Ishikawa (cell line): ENCODE results near the gene NOP14.

Source experiments
- CEBPB ChIP-seq: IDR thresholded peaks from 2 replicates; pipeline ENCODE4 v1.6.1; 2012
- CREB1 ChIP-seq: IDR thresholded peaks from 2 replicates; pipeline ENCODE4 v1.6.1; 2012; ENCODE audit warnings: low read depth
- EGR1 ChIP-seq: IDR thresholded peaks from 2 replicates; pipeline ENCODE4 v1.6.1; 2012
- EP300 ChIP-seq: IDR thresholded peaks from 2 replicates; pipeline ENCODE4 v1.6.1; 2012; ENCODE audit warnings: borderline replicate concordance
- FOXM1 ChIP-seq: IDR thresholded peaks from 2 replicates; pipeline ENCODE4 v1.6.1; 2012; ENCODE audit warnings: low read depth, borderline replicate concordance
- MAX ChIP-seq: IDR thresholded peaks from 2 replicates; pipeline ENCODE4 v1.6.1; 2012
- NFIC ChIP-seq: IDR thresholded peaks from 2 replicates; pipeline ENCODE4 v1.6.1; 2012
- RAD21 ChIP-seq: IDR thresholded peaks from 2 replicates; pipeline ENCODE4 v1.6.1; 2012; ENCODE audit warnings: low read depth
- REST ChIP-seq: IDR thresholded peaks from 2 replicates; pipeline ENCODE4 v1.6.1; 2012; ENCODE audit warnings: low read depth, mild to moderate bottlenecking
- TAF1 ChIP-seq: IDR thresholded peaks from 2 replicates; pipeline ENCODE4 v1.6.1; 2012; ENCODE audit warnings: low read depth, mild to moderate bottlenecking
- TCF12 ChIP-seq: IDR thresholded peaks from 2 replicates; pipeline ENCODE4 v1.6.1; 2012; ENCODE audit warnings: low read depth
- TEAD4 ChIP-seq: IDR thresholded peaks from 2 replicates; pipeline ENCODE4 v1.6.1; 2012
- USF1 ChIP-seq: IDR thresholded peaks from 2 replicates; pipeline ENCODE4 v1.6.1; 2012
- YY1 ChIP-seq: IDR thresholded peaks from 2 replicates; pipeline ENCODE4 v1.6.1; 2012; ENCODE audit warnings: low read depth
- ZBTB7A ChIP-seq: IDR thresholded peaks from 2 replicates; pipeline ENCODE4 v1.6.1; 2012; ENCODE audit warnings: low read depth

NOP14 gene

GRCh38 chr4:2996415-2996814, 33.2 kb upstream of the NOP14 start:
- TF ChIP-seq CREB1 = no peak
- no peak for TF ChIP-seq TAF1
- no peak for TF ChIP-seq NFIC
- no peak for TF ChIP-seq FOXM1
- TF ChIP-seq TEAD4 = no peak
- TF ChIP-seq EP300 = no peak
- no peak for TF ChIP-seq YY1
- no peak for TF ChIP-seq RAD21
- TF ChIP-seq TCF12 = no peak
- TF ChIP-seq REST = no peak
- no peak for TF ChIP-seq ZBTB7A
- TF ChIP-seq USF1 = no peak
- TF ChIP-seq EGR1 = no peak
- TF ChIP-seq CEBPB = no peak
- no peak for TF ChIP-seq MAX

- TF ChIP-seq FOXM1 = no peak
- no peak for TF ChIP-seq REST
- no peak for TF ChIP-seq EGR1
- no peak for TF ChIP-seq TAF1
- no peak for TF ChIP-seq USF1
- no peak for TF ChIP-seq YY1
- TF ChIP-seq RAD21 = no peak
- no peak for TF ChIP-seq MAX
- TF ChIP-seq TCF12 = no peak
- no peak for TF ChIP-seq TEAD4
- TF ChIP-seq EP300 = no peak
- no peak for TF ChIP-seq NFIC
- no peak for TF ChIP-seq CREB1
- TF ChIP-seq ZBTB7A = no peak
- TF ChIP-seq CEBPB = no peak
Observed at GRCh38 chr4:2995546-2996265, 32.5 kb upstream of the NOP14 start.

- TF ChIP-seq REST (no peak), FOXM1 (no peak), TEAD4 (no peak), EP300 (no peak), CEBPB (no peak), YY1 (no peak), EGR1 (no peak)
Observed at GRCh38 chr4:2994917-2995316, 31.7 kb upstream of the NOP14 start.

- TF ChIP-seq EGR1 = no peak
- TF ChIP-seq MAX = no peak
- TF ChIP-seq REST = no peak
- no peak for TF ChIP-seq TEAD4
- TF ChIP-seq USF1 = no peak
- TF ChIP-seq CREB1 = no peak
- no peak for TF ChIP-seq EP300
- no peak for TF ChIP-seq RAD21
- no peak for TF ChIP-seq CEBPB
Observed at GRCh38 chr4:2991243-2991642, 28.0 kb upstream of the NOP14 start.
